ENCODE results near the gene SAMD13.

DNA sequence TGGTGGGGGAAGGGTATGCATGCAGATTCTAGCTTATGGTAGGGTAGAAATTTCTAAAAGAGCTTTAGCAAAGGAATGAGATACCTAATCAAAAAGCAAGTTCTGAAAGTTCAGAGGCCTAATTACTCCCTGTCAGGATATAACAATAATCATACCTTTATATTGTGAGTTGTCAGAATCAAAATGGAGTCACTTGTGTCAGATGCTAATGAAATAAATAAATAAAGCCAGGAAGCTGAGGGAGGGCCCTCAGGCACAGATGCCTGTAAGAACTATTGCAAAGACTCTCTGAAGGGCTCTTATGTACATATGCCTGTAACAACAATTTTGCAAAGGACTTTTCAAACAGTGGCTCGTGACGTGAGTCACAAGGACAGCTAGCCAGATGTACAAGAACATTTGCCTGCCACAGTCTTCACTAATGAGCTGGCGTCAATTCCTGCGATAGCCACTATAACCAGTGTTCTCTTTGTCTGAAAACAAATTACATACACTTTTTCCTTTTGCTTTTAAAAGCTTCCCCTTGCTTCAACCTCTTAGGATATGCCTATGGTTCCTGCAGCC lies 69.4 kb downstream of the SAMD13 start:
- TF ChIP-seq BHLHE40 (IDR thresholded peaks at IDR 0.05; ENCODE audit: borderline replicate concordance) = no peak
- TF ChIP-seq PKNOX1 (IDR thresholded peaks at IDR 0.05) = no peak
- no peak for TF ChIP-seq SUZ12 (IDR thresholded peaks at IDR 0.05)
- TF ChIP-seq FOXK2 (IDR thresholded peaks at IDR 0.05) = no peak
- TF ChIP-seq ZNF384 (IDR thresholded peaks at IDR 0.05) = no peak
- no peak for TF ChIP-seq ELF4 (IDR thresholded peaks at IDR 0.05)
- TF ChIP-seq HDGF (IDR thresholded peaks at IDR 0.05; ENCODE audit: borderline replicate concordance) = no peak
- TF ChIP-seq ARNT (IDR thresholded peaks at IDR 0.05) = no peak
- no peak for TF ChIP-seq SP1 (IDR thresholded peaks at IDR 0.05)
